T-helper 1 cell treated with Interleukin-12 subunit alpha and Interleukin-12 subunit beta and Interleukin-4 antibody, amounts not matched to agents 30 μg/mL and 1 μg/mL, for 36 hours (primary cell): ENCODE measurements around the gene MFSD2B.
A peak's percentile ranks its signal among the peaks of the same experiment; 100 is the strongest.
"Not testable (repeated sequence)": the region's sequence is repeated elsewhere in the genome, so short reads cannot be mapped to it uniquely, and the experiment has no call there.

Experiments used
- H3K27ac Mint-ChIP-seq: one replicate; pipeline ENCODE4 v1.8.0; 2021; ENCODE audit warnings: mild to moderate bottlenecking, mixed read lengths
- H3K27me3 Mint-ChIP-seq: one replicate; pipeline ENCODE4 v1.8.0; 2021; ENCODE audit warnings: low read depth, mixed read lengths
- H3K36me3 Mint-ChIP-seq: one replicate; pipeline ENCODE4 v1.8.0; 2021; ENCODE audit warnings: low read depth, mixed read lengths
- H3K4me1 Mint-ChIP-seq: one replicate; pipeline ENCODE4 v1.8.0; 2021; ENCODE audit warnings: low read depth, mixed read lengths
- H3K4me3 Mint-ChIP-seq: one replicate; pipeline ENCODE4 v1.8.0; 2021; ENCODE audit warnings: mild to moderate bottlenecking, moderate library complexity, mixed read lengths
- H3K9me3 Mint-ChIP-seq: one replicate; pipeline ENCODE4 v1.8.0; 2021; ENCODE audit warnings: mixed read lengths

Gene MFSD2B

GRCh38 chr2:24026233-24026632, 16.3 kb downstream of the MFSD2B start:
- no peak overlapping the region for H3K27ac Mint-ChIP-seq
- H3K4me1 Mint-ChIP-seq, result no peaks in the 10 kb centered on the region
- no peaks in the 10 kb centered on the region for H3K27me3 Mint-ChIP-seq
- H3K9me3 Mint-ChIP-seq, result no peaks in the 10 kb centered on the region
- peaks cover 14% of the 10 kb centered on the region for H3K36me3 Mint-ChIP-seq
- H3K4me3 Mint-ChIP-seq, result no peak overlapping the region

- Mint-ChIP-seq H3K27me3 (no peaks in the 10 kb centered on the region), H3K4me1 (peaks cover 8% of the 10 kb centered on the region), H3K4me3 (no peak overlapping the region), H3K27ac (no peak overlapping the region), H3K36me3 (peaks cover 16% of the 10 kb centered on the region), H3K9me3 (no peaks in the 10 kb centered on the region)
Observed at GRCh38 chr2:24038786-24039499, 29.1 kb downstream of the MFSD2B start.

- peaks cover 16% of the 10 kb centered on the region for H3K36me3 Mint-ChIP-seq
- H3K4me1 Mint-ChIP-seq, result peaks cover 10% of the 10 kb centered on the region
- no peak overlapping the region for H3K27ac Mint-ChIP-seq
- H3K27me3 Mint-ChIP-seq, result no peaks in the 10 kb centered on the region
- no peak overlapping the region for H3K4me3 Mint-ChIP-seq
- no peaks in the 10 kb centered on the region for H3K9me3 Mint-ChIP-seq
Observed at GRCh38 chr2:24040511-24040910, 30.6 kb downstream of the MFSD2B start.

GRCh38 chr2:24043133-24043532, 33.2 kb downstream of the MFSD2B start:
- not testable (repeated sequence) for H3K36me3 Mint-ChIP-seq, H3K27me3 Mint-ChIP-seq, H3K9me3 Mint-ChIP-seq, H3K27ac Mint-ChIP-seq, H3K4me3 Mint-ChIP-seq
- H3K4me1 Mint-ChIP-seq, result peaks cover 22% of the 10 kb centered on the region

- Mint-ChIP-seq H3K9me3 (no peaks in the 10 kb centered on the region), H3K4me3 (peak overlapping the region; percentile 97), H3K27ac (no peak overlapping the region), H3K36me3 (peaks cover 2% of the 10 kb centered on the region), H3K27me3 (peaks cover 4% of the 10 kb centered on the region), H3K4me1 (peaks cover 22% of the 10 kb centered on the region)
Observed at GRCh38 chr2:24045511-24046508, 35.9 kb downstream of the MFSD2B start.

- Mint-ChIP-seq H3K27me3 (peaks cover 4% of the 10 kb centered on the region), H3K4me1 (peaks cover 22% of the 10 kb centered on the region), H3K4me3 (peak overlapping the region; percentile 97), H3K36me3 (peaks cover 2% of the 10 kb centered on the region), H3K27ac (no peak overlapping the region), H3K9me3 (no peaks in the 10 kb centered on the region)
Observed at GRCh38 chr2:24046599-24046929, 36.7 kb downstream of the MFSD2B start.

- peak within 1 kb of the TSS; percentile 97 for H3K4me3 Mint-ChIP-seq
- peak within 1 kb of the TSS; percentile 92 for H3K27ac Mint-ChIP-seq
- peaks cover 4% of the 10 kb centered on the region for H3K27me3 Mint-ChIP-seq
- H3K36me3 Mint-ChIP-seq, result peaks cover 2% of the 10 kb centered on the region
- H3K9me3 Mint-ChIP-seq, result no peaks in the 10 kb centered on the region
- H3K4me1 Mint-ChIP-seq, result peaks cover 22% of the 10 kb centered on the region
Observed at GRCh38 chr2:24046930-24047702, 37.2 kb downstream of the MFSD2B start, which contains the start of gene WDCP. Gene WDCP (minus strand): TSS chr2:24047391. CDS start chr2:24039494, 7,897 bp downstream.

GRCh38 chr2:24047703-24048033, 37.8 kb downstream of the MFSD2B start:
- H3K27me3 Mint-ChIP-seq, result peaks cover 4% of the 10 kb centered on the region
- H3K27ac Mint-ChIP-seq, result peak overlapping the region; percentile 92
- no peaks in the 10 kb centered on the region for H3K9me3 Mint-ChIP-seq
- H3K4me3 Mint-ChIP-seq, result peak overlapping the region; percentile 97
- H3K36me3 Mint-ChIP-seq, result peaks cover 2% of the 10 kb centered on the region
- peaks cover 22% of the 10 kb centered on the region for H3K4me1 Mint-ChIP-seq

GRCh38 chr2:24048769-24049484, 39.0 kb downstream of the MFSD2B start:
- Mint-ChIP-seq H3K36me3 (peaks cover 2% of the 10 kb centered on the region), H3K27ac (no peak overlapping the region), H3K4me3 (peak overlapping the region; percentile 86), H3K4me1 (peaks cover 20% of the 10 kb centered on the region), H3K27me3 (peaks cover 4% of the 10 kb centered on the region), H3K9me3 (no peaks in the 10 kb centered on the region)

- peaks cover 20% of the 10 kb centered on the region for H3K4me1 Mint-ChIP-seq
- no peaks in the 10 kb centered on the region for H3K9me3 Mint-ChIP-seq
- H3K27me3 Mint-ChIP-seq, result peaks cover 4% of the 10 kb centered on the region
- peaks cover 2% of the 10 kb centered on the region for H3K36me3 Mint-ChIP-seq
- peak within 1 kb of the TSS; percentile 86 for H3K4me3 Mint-ChIP-seq
- no peak within 1 kb of the TSS for H3K27ac Mint-ChIP-seq
Observed at GRCh38 chr2:24049485-24050021, 39.7 kb downstream of the MFSD2B start, which contains the start of gene FKBP1B. Gene FKBP1B (plus strand): TSS chr2:24049741. CDS start chr2:24049850, 109 bp downstream.

- Mint-ChIP-seq H3K9me3 (no peaks in the 10 kb centered on the region), H3K4me3 (peak overlapping the region; percentile 38), H3K27ac (no peak overlapping the region), H3K36me3 (peaks cover 2% of the 10 kb centered on the region), H3K4me1 (peaks cover 16% of the 10 kb centered on the region), H3K27me3 (peaks cover 4% of the 10 kb centered on the region)
Observed at GRCh38 chr2:24050041-24050979, 40.4 kb downstream of the MFSD2B start.

GRCh38 chr2:24051833-24052232, 41.9 kb downstream of the MFSD2B start:
- no peak overlapping the region for H3K27ac Mint-ChIP-seq
- no peak overlapping the region for H3K4me3 Mint-ChIP-seq
- H3K36me3 Mint-ChIP-seq, result peaks cover 2% of the 10 kb centered on the region
- peaks cover 4% of the 10 kb centered on the region for H3K27me3 Mint-ChIP-seq
- H3K9me3 Mint-ChIP-seq, result no peaks in the 10 kb centered on the region
- peaks cover 10% of the 10 kb centered on the region for H3K4me1 Mint-ChIP-seq

GRCh38 chr2:24052951-24053350, 43.1 kb downstream of the MFSD2B start:
- peaks cover 4% of the 10 kb centered on the region for H3K27me3 Mint-ChIP-seq
- no peaks in the 10 kb centered on the region for H3K9me3 Mint-ChIP-seq
- H3K4me3 Mint-ChIP-seq, result no peak overlapping the region
- H3K27ac Mint-ChIP-seq, result no peak overlapping the region
- H3K4me1 Mint-ChIP-seq, result no peaks in the 10 kb centered on the region
- no peaks in the 10 kb centered on the region for H3K36me3 Mint-ChIP-seq
